ENCODE measurements around the gene ANKRD66. TPM values are rescaled to one million over a fixed set of nuclear protein-coding genes. Genes with fewer than 3 reads are reported as not detected.

Gene ANKRD66
- total RNA-seq, 1 experiment from 2014 or later = not detected

DNA sequence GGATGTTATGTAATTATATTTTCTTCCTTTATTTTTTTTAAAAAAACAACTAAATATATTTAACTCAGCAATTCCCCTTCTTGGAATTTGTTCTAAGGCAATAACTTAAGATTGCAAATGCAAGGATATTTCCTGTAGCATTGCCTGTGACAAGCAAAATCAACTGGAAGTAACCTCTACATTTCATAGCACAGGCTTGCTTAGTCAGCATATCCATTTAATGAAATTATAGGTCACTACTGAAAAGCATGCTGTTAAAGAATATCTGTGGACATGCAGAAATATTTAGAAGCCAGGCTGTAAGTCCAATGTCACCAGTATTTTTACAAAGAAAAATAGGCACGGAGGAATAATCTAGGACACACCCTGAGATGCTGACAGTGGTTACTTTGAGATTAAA, 37.8 kb downstream of the ANKRD66 start:
- Mint-ChIP-seq H3K4me3 (ENCODE audit: unreplicated experiment) (no peak overlapping the region), H3K27me3 (ENCODE audit: insufficient read depth, unreplicated experiment) (peaks cover 10% of the 10 kb centered on the region), H3K4me1 (ENCODE audit: insufficient read depth, unreplicated experiment) (no peaks in the 10 kb centered on the region), H3K36me3 (ENCODE audit: insufficient read depth, unreplicated experiment) (no peaks in the 10 kb centered on the region), H3K9me3 (ENCODE audit: unreplicated experiment) (no peaks in the 10 kb centered on the region), H3K27ac (ENCODE audit: low read depth, unreplicated experiment) (no peak overlapping the region)
- intact Hi-C loops (cut with micrococcal nuclease) = loop anchor here (10.0 kb wide), 1 partner anchor 260 kb away; the partner anchor contains the start of gene ADGRF1
- DNase-seq (ENCODE audit: unreplicated experiment) = no peak
- CTCF ChIA-PET = interaction anchor here (1.0 to 1.1 kb wide), 2 partner anchors 8 to 78 kb away, joined by 3 read pairs; partner anchors contain the start of gene MEP1A
- BruUV-seq (replicated peaks) = no TSS peak
- TF ChIP-seq, protein P1, sequence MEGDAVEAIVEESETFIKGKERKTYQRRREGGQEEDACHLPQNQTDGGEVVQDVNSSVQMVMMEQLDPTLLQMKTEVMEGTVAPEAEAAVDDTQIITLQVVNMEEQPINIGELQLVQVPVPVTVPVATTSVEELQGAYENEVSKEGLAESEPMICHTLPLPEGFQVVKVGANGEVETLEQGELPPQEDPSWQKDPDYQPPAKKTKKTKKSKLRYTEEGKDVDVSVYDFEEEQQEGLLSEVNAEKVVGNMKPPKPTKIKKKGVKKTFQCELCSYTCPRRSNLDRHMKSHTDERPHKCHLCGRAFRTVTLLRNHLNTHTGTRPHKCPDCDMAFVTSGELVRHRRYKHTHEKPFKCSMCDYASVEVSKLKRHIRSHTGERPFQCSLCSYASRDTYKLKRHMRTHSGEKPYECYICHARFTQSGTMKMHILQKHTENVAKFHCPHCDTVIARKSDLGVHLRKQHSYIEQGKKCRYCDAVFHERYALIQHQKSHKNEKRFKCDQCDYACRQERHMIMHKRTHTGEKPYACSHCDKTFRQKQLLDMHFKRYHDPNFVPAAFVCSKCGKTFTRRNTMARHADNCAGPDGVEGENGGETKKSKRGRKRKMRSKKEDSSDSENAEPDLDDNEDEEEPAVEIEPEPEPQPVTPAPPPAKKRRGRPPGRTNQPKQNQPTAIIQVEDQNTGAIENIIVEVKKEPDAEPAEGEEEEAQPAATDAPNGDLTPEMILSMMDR (IDR thresholded peaks at IDR 0.05; ENCODE audit: unreplicated experiment) = no peak
- POLR2A ChIA-PET = interaction anchor here (1.3 kb wide), 1 partner anchor 10 kb away, joined by 5 read pairs; no protein-coding TSS in a partner anchor

GRCh38 chr6:46787871-46788540, 41.3 kb downstream of the ANKRD66 start:
- no peaks in the 10 kb centered on the region for H3K27me3 Mint-ChIP-seq (ENCODE audit: insufficient read depth, unreplicated experiment)
- ChIA-PET POLR2A (interaction anchor here (1.4 kb wide), 1 partner anchor 9 kb away, joined by 4 read pairs; no protein-coding TSS in a partner anchor), CTCF (interaction anchor here (0.6 to 1.0 kb wide), 2 partner anchors 200 to 362 kb away, joined by 3 read pairs; no protein-coding TSS in a partner anchor)
- no peak for DNase-seq (ENCODE audit: unreplicated experiment)
- no TSS peak for BruUV-seq (replicated peaks)
- no peak overlapping the region for H3K4me3 Mint-ChIP-seq (ENCODE audit: unreplicated experiment)
- intact Hi-C loops (cut with micrococcal nuclease) = loop anchor here (10.0 kb wide), 1 partner anchor 257 kb away; the partner anchor contains the start of gene ADGRF1
- H3K27ac Mint-ChIP-seq (ENCODE audit: low read depth, unreplicated experiment) = no peak overlapping the region
- no peaks in the 10 kb centered on the region for H3K36me3 Mint-ChIP-seq (ENCODE audit: insufficient read depth, unreplicated experiment)
- no peaks in the 10 kb centered on the region for H3K9me3 Mint-ChIP-seq (ENCODE audit: unreplicated experiment)
- no peaks in the 10 kb centered on the region for H3K4me1 Mint-ChIP-seq (ENCODE audit: insufficient read depth, unreplicated experiment)
- TF ChIP-seq, protein P1 (IDR thresholded peaks at IDR 0.05; ENCODE audit: unreplicated experiment) = no peak

DNA sequence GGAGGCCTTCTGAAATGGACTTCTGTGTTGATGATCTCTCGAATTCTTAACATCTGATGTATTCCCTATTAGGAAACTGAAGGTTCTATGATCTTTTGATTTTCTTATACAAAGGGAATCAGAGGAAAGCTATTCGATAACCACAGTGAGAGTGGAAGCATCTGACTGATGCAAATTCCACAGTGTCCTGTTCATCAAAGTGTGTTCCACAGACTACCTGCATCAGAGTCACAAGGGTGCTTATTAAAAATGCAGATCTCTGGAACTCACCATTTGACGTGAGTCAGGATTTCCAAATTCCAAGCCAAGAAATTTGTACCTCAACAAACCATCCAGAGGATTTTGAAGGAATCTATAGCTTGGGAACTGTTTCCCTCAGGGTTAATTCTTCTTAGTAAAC, 42.1 kb downstream of the ANKRD66 start:
- intact Hi-C loops (cut with micrococcal nuclease) = loop anchor here (10.0 kb wide), 1 partner anchor 256 kb away; the partner anchor contains the start of gene ADGRF1
- TF ChIP-seq, protein P1 (IDR thresholded peaks at IDR 0.05; ENCODE audit: unreplicated experiment) = no peak
- BruUV-seq (replicated peaks) = no TSS peak
- Mint-ChIP-seq H3K9me3 (ENCODE audit: unreplicated experiment) (no peaks in the 10 kb centered on the region), H3K4me3 (ENCODE audit: unreplicated experiment) (no peak overlapping the region), H3K27ac (ENCODE audit: low read depth, unreplicated experiment) (no peak overlapping the region), H3K27me3 (ENCODE audit: insufficient read depth, unreplicated experiment) (no peaks in the 10 kb centered on the region), H3K36me3 (ENCODE audit: insufficient read depth, unreplicated experiment) (no peaks in the 10 kb centered on the region), H3K4me1 (ENCODE audit: insufficient read depth, unreplicated experiment) (no peaks in the 10 kb centered on the region)
- ChIA-PET CTCF (interaction anchor here (1.0 kb wide), 1 partner anchor 362 kb away, joined by 3 read pairs; no protein-coding TSS in a partner anchor), POLR2A (interaction anchor here (1.4 kb wide), 1 partner anchor 8 kb away, joined by 4 read pairs; no protein-coding TSS in a partner anchor)
- no peak for DNase-seq (ENCODE audit: unreplicated experiment)

Data from MCF 10A (cell line).